Activated naive CD8-positive, alpha-beta T cell treated with anti-CD3 and anti-CD28 coated beads for 36 hours (primary cell): ENCODE measurements around the gene ZFP69. TPM values are rescaled to one million over a fixed set of nuclear protein-coding genes. Genes with fewer than 3 reads are reported as not detected.
"Not testable (repeated sequence)": the region's sequence is repeated elsewhere in the genome, so short reads cannot be mapped to it uniquely, and the experiment has no call there.

ENCODE experiments used
- DNase-seq: peaks from one replicate; pipeline ENCODE4 v3.0.0; 2021
- H3K27ac Mint-ChIP-seq: one replicate; pipeline ENCODE4 v1.8.0; 2022; ENCODE audit warnings: mild to moderate bottlenecking, moderate library complexity, mixed read lengths
- H3K27me3 Mint-ChIP-seq: one replicate; pipeline ENCODE4 v1.8.0; 2022; ENCODE audit warnings: mild to moderate bottlenecking, mixed read lengths
- H3K36me3 Mint-ChIP-seq: one replicate; pipeline ENCODE4 v1.8.0; 2021; ENCODE audit warnings: mild to moderate bottlenecking, mixed read lengths
- H3K4me1 Mint-ChIP-seq: one replicate; pipeline ENCODE4 v1.8.0; 2021; ENCODE audit warnings: mixed read lengths
- H3K4me3 Mint-ChIP-seq: one replicate; pipeline ENCODE4 v1.8.0; 2022; ENCODE audit warnings: mild to moderate bottlenecking, moderate library complexity, mixed read lengths
- H3K9me3 Mint-ChIP-seq: one replicate; pipeline ENCODE4 v1.8.0; 2022; ENCODE audit warnings: mixed read lengths
- total RNA-seq, 2 experiments: library from RNA; stranded (reverse); gene quantifications; one replicate each; pipeline ENCODE4 v1.2.3, GENCODE V29; 2021

The ZFP69 gene
- total RNA-seq, 2 experiments from 2014 or later = 4.2 to 4.6 TPM

DNA sequence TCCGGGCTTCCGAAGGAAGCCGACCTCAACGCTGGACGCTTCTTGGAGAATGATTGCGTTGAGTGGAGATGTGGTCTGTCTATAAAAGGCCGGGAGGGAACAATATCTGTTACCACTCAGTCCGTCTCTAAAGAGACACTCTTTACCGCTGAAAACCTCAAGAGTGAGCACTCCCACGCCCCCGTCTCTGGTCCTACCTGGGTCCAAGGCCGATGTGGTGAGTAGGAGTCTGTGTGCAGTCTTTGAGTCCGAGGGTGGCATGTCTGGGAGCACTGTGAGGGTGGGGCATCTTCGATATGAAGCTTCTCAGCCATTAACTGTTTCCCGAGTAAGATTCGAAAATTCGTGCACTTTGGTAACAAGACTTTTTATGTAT lies 576 bp downstream of the ZFP69 start:
- H3K36me3 Mint-ChIP-seq = peaks cover 53% of the 10 kb centered on the region

DNA sequence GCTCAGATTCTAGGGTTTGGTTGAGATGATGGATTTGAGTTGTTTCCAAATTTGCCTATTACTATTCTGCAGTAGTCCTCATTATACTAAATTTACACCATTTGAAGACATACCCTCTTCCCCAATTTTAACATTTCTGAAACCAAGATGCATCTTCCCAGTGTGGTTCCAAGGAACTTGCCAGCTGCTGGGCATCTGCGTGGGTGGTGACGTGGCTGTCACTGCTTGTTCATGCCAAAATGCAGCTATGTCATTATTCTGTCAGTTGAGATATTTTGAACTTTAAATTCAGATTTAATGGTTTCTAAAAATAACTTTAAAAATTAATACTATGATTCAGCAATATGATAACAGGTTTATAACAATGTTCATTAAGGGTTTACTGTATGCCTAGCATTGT lies 1.2 kb downstream of the ZFP69 start:
- Mint-ChIP-seq H3K27ac (peak overlapping the region; percentile 71), H3K36me3 (peaks cover 54% of the 10 kb centered on the region), H3K9me3 (peaks cover 50% of the 10 kb centered on the region), H3K4me3 (peak overlapping the region; percentile 86), H3K4me1 (peaks cover 14% of the 10 kb centered on the region), H3K27me3 (no peaks in the 10 kb centered on the region)
- no peak for DNase-seq

More for the DNA sequence above, 576 bp downstream of the ZFP69 start:
- Mint-ChIP-seq H3K4me3 (peak overlapping the region; percentile 86), H3K9me3 (peaks cover 53% of the 10 kb centered on the region), H3K4me1 (peaks cover 14% of the 10 kb centered on the region), H3K27me3 (no peaks in the 10 kb centered on the region), H3K27ac (peak overlapping the region; percentile 71)
- DNase-seq = peak; percentile 14

DNA sequence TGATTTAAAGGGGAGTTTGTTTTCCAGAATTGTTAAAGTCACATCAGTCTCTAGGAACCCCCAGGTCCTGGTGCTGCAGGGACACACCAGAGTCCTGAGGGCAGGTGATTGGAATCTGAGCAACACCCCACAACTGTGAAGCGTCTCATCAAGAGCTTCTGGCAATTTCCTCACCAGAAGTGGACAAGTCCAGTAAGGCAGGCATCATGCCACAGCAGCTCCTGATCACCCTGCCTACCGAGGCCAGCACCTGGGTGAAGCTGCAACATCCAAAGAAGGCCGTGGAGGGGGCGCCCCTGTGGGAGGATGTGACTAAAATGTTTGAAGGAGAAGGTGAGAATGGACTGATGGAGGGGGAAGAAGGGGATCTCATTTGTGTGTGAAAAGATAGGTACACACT lies 2.1 kb downstream of the ZFP69 start:
- no peaks in the 10 kb centered on the region for H3K27me3 Mint-ChIP-seq
- DNase-seq = no peak
- H3K9me3 Mint-ChIP-seq = peaks cover 50% of the 10 kb centered on the region
- peaks cover 14% of the 10 kb centered on the region for H3K4me1 Mint-ChIP-seq
- no peak overlapping the region for H3K27ac Mint-ChIP-seq
- no peak overlapping the region for H3K4me3 Mint-ChIP-seq
- H3K36me3 Mint-ChIP-seq = peaks cover 61% of the 10 kb centered on the region

DNA sequence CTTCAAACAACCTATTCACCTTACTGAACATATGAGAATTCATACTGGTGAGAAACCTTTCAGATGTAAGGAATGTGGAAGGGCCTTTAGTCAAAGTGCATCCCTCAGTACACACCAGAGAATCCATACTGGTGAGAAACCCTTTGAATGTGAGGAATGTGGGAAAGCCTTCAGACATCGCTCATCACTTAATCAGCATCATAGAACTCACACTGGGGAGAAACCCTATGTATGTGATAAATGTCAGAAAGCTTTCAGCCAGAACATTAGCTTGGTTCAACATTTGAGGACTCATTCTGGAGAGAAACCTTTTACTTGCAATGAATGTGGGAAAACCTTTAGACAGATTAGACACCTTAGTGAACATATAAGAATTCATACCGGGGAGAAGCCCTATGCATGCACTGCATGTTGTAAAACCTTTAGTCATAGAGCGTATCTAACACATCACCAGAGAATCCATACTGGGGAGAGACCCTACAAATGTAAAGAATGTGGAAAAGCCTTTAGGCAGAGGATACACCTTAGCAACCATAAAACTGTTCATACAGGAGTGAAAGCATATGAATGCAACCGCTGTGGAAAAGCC lies 18.3 kb downstream of the ZFP69 start:
- Mint-ChIP-seq H3K9me3 (peaks cover 57% of the 10 kb centered on the region), H3K4me1 (peaks cover 3% of the 10 kb centered on the region), H3K27ac (no peak overlapping the region), H3K4me3 (no peak overlapping the region), H3K27me3 (no peaks in the 10 kb centered on the region), H3K36me3 (peaks cover 84% of the 10 kb centered on the region)
- no peak for DNase-seq

DNA sequence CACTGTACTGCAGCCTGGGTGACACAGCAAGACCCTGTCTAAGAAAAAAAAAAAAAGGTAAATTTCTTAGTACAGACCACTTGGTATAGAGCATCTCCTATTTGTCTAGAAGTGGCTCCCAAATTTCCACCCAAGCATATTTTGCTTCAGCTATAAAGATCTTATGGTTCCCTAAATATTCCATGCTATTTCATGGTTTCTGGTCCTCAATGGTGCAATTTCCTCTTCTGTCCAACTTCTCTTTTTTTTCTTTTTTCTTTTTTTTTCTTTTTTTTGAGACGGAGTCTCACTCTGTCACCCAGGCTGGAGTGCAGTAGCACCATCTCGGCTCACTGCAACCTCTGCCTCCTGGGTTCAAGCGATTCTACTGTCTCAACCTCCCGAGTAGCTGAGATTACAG lies 25.6 kb downstream of the ZFP69 start:
- not testable (repeated sequence) for H3K4me1 Mint-ChIP-seq, DNase-seq, H3K27me3 Mint-ChIP-seq, H3K27ac Mint-ChIP-seq, H3K4me3 Mint-ChIP-seq
- peaks cover 84% of the 10 kb centered on the region for H3K36me3 Mint-ChIP-seq
- peaks cover 58% of the 10 kb centered on the region for H3K9me3 Mint-ChIP-seq

DNA sequence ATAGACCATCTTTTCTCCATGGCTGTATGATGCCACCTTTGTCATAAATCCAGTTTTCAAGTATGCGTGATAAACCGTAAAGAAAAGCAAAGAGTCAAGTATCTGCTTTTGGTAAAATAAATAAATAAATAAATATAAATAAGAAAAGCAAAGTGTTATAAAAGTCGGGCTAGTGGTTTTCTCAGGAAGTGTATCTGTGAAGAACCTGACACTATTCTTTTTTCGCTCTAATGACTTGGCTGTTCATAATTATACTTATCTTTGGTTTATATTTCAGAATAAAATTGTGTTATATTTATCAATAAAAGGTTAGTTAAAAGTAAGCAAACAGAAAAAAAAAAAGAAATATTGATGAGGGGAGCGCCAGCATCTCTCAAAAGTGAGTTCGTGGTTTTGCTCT lies 30.9 kb downstream of the ZFP69 start:
- no peak for DNase-seq
- Mint-ChIP-seq H3K27ac (peak overlapping the region; percentile 86), H3K27me3 (no peaks in the 10 kb centered on the region), H3K36me3 (peaks cover 80% of the 10 kb centered on the region), H3K9me3 (peaks cover 42% of the 10 kb centered on the region), H3K4me3 (peak overlapping the region; percentile 86), H3K4me1 (peaks cover 13% of the 10 kb centered on the region)

DNA sequence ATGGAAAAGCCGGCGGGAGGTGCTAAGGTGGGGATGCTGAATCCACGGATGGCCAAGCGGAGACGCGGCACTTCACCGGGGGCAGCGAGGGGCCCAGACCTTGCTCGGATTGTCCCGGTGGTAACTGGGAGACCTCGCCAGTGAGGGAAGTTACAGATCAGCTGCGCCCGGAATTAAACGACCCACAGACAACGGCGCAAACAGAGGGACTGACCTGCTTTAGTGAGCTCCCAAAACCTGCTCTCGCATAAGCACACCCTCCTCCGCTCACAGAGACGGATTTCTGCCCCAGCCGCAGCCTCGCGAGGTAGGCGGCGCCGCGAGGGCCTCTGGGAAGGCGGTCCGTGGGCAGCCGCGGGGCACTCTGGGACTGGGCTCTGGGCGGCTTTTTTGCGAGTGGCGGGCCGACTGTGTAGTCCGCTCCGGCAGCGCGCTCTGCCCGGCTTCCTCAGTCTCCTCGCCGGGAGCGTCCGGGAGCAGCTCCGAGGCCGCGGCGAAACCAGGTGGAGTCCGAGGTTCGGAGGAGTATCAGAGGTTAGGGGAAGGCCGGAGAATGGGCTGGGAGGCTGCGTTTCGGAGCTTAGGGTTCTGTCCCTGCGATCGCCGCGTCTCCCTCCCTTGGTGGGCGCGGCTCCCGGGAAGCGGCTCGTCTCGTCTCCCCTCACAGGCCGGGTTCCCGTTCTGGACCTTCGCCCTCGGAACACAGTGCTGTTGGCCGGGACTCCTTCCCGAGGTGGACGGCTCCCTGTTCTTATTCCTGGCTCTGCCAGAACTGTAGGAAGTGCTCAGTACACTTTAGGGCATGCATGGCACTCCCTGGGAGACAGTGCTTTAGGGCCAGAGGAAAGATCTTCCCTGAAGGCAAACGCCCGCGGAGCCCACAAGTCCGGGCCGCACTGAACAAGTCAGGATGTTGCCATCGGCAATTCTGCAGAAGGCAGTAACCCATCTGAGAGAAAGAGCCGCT lies 31.6 kb downstream of the ZFP69 start, which contains the start of gene EXO5:
EXO5 (plus strand) TSS at position 393 of the 967 bp plus-strand sequence. CDS start 5,778 bp downstream, outside the sequence.
- Mint-ChIP-seq H3K27ac (peak within 1 kb of the TSS; percentile 86), H3K36me3 (peaks cover 74% of the 10 kb centered on the region), H3K4me1 (peaks cover 13% of the 10 kb centered on the region), H3K9me3 (peaks cover 38% of the 10 kb centered on the region), H3K4me3 (peak within 1 kb of the TSS; percentile 86), H3K27me3 (no peaks in the 10 kb centered on the region)
- peak; percentile 90 for DNase-seq

DNA sequence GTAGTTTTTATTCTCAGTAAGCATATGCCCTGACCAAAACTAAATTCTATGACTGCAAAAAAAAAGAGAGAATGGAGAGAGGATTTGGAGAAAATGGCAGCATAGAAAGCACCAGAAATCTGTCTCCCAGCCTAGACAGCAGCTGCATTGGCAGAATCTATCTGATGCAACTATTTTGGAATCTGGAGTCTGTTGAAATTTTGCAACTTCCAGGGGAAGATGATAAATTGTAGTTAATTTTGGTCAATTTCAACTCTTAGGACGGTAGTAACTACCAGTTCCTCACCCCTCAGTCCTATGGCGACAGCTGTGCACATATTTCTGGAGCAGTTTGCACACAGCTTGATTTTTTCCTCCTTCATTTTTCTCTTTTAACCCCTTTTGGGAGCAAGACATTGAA lies 42.4 kb downstream of the ZFP69 start:
- peaks cover 53% of the 10 kb centered on the region for H3K9me3 Mint-ChIP-seq
- no peak overlapping the region for H3K27ac Mint-ChIP-seq
- H3K27me3 Mint-ChIP-seq = no peaks in the 10 kb centered on the region
- no peaks in the 10 kb centered on the region for H3K4me1 Mint-ChIP-seq
- no peak for DNase-seq
- no peak overlapping the region for H3K4me3 Mint-ChIP-seq
- H3K36me3 Mint-ChIP-seq = peaks cover 47% of the 10 kb centered on the region

DNA sequence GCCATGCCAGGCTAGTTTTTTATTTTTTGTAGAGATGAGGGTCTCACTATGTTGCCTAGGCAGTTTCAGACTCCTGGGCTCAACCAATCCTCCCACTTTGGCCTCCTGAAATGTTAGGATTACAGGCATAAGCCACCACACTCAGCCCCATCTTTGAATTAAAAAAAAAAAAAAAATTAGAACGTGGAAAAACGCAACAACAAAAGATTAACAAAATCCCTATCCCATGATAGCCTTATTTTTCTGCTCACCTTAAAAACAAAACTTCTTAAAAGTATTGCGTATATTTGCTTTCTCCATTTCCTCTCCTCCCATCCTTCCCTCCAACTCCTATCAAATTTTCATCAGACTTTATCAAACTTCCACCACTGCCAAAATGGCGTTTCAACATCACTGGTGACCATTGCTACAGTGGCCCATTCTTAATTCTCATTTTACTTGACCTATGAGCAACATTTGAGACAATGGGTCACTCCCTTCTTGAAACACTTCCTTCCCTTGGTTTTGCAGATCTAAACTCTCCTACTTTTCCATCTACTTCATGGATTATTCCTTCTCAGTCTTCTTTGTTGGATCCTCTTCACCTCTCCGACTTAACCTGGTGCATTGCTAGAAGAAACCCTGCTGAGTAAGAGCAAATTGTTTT lies 53.8 kb downstream of the ZFP69 start:
- Mint-ChIP-seq H3K36me3 (peaks cover 16% of the 10 kb centered on the region), H3K27me3 (peaks cover 10% of the 10 kb centered on the region), H3K9me3 (peaks cover 12% of the 10 kb centered on the region), H3K4me1 (peaks cover 17% of the 10 kb centered on the region), H3K4me3 (peak overlapping the region; percentile 99), H3K27ac (peak overlapping the region; percentile 93)
- DNase-seq = no peak

DNA sequence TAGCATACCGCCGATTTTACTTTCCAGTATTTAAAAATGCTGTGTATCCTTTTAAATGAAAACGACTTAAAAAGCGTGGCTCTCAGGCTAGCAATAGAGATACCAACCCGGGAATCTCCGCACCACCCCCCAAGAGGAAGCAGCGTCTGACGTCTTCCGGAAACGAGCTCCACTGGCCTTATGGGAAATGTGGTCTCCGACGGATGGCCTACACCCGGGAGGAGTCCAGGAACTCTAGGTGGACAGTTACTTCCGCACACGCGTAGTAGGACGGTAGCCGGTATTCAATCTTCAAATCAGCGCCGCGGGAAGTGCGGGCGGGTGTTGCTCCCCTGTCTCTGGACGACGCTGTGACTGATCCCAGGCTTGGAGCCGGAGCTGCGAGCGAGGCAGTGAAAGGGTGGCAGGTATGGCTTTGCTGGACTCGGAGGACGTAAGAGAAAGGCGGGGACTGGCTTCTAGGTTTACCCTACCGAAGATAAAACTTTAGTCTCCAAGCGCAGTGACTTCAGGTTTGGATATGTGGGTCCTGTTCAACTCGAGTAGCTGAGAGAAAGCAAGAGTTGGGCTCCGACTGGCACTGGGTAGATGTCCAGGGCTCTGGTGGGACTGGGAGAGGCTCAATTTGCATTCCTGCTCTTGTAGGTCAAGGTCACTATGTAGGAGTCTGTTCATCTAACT lies 54.4 kb downstream of the ZFP69 start, which contains the start of gene ZNF684:
ZNF684 (plus strand) TSS at position 257 of the 681 bp plus-strand sequence. CDS start 1,530 bp downstream, outside the sequence.
- Mint-ChIP-seq H3K27me3 (peaks cover 7% of the 10 kb centered on the region), H3K9me3 (peaks cover 8% of the 10 kb centered on the region), H3K27ac (peak within 1 kb of the TSS; percentile 93), H3K4me3 (peak within 1 kb of the TSS; percentile 99), H3K4me1 (peaks cover 17% of the 10 kb centered on the region), H3K36me3 (peaks cover 17% of the 10 kb centered on the region)
- DNase-seq = peak; percentile 82

DNA sequence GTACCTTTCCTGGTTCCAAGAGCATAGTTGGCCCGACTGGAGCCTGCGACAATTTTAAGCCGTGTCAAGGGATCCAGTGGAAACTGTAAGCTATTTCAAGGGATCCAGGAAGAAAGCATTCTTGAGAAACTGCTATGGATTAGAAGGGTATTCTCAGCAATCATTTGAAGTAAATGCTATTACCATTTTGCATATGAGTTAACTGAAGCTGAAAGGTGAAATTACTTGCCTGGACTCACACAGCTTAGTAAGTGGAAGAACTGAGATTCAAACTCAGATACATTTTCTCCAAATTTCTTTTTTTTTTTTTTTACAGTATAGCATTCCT lies 54.9 kb downstream of the ZFP69 start:
- peaks cover 17% of the 10 kb centered on the region for H3K4me1 Mint-ChIP-seq
- H3K27ac Mint-ChIP-seq = peak overlapping the region; percentile 93
- peaks cover 20% of the 10 kb centered on the region for H3K36me3 Mint-ChIP-seq
- peak overlapping the region; percentile 99 for H3K4me3 Mint-ChIP-seq
- H3K9me3 Mint-ChIP-seq = peaks cover 8% of the 10 kb centered on the region
- H3K27me3 Mint-ChIP-seq = peaks cover 7% of the 10 kb centered on the region
- no peak for DNase-seq

DNA sequence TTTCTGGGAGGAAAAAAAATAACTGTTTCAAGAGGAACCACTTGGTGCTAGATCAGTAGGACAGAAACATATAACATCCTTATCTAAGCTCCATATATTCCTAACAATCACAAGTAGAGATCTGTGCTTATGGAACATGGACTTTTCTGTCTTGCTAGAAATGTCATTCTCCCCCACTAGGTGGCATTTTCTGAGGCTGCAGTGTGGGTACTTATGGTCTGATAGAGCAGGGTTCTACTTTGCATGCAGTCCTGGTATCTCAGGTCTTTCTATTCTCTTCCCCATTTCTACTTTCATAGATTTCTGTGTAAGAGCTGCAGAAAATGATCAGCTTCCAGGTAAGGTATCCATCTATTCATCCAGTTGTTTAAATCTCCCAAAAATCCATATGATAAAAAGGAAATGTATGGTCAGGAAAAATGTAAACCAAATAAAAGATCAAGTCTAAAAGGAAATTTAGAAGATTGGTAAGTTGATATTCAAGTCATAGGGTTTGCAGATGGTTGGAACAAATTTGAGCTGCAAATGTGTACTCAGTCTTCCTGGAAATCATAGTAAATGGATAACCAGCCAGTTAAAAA lies 55.8 kb downstream of the ZFP69 start:
- Mint-ChIP-seq H3K4me3 (peak overlapping the region; percentile 99), H3K27ac (no peak overlapping the region), H3K36me3 (peaks cover 24% of the 10 kb centered on the region), H3K4me1 (peaks cover 17% of the 10 kb centered on the region), H3K27me3 (no peaks in the 10 kb centered on the region), H3K9me3 (peaks cover 5% of the 10 kb centered on the region)
- DNase-seq = peak; percentile 15

DNA sequence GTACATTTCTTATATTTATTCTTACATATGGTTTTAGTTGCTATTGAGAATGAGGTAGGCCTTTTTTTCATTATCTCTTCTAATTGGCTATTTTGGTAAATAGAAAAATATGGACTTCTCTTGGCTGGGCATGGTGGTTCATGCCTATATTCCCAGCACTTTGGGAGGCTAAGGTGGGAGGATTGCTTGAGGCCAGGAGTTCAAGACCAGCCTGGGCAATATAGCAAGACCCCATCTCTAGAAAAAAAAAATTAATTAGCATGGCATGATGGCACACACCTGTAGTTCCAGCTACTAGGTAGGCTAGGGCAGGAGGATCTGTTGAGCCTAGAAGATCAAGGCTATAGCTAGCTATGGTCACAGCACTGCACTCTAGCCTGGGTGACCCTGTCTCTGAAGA lies 57.5 kb downstream of the ZFP69 start:
- no peak overlapping the region for H3K4me3 Mint-ChIP-seq
- no peak for DNase-seq
- no peaks in the 10 kb centered on the region for H3K27me3 Mint-ChIP-seq
- H3K9me3 Mint-ChIP-seq = peaks cover 5% of the 10 kb centered on the region
- H3K36me3 Mint-ChIP-seq = peaks cover 27% of the 10 kb centered on the region
- peaks cover 17% of the 10 kb centered on the region for H3K4me1 Mint-ChIP-seq
- H3K27ac Mint-ChIP-seq = no peak overlapping the region

DNA sequence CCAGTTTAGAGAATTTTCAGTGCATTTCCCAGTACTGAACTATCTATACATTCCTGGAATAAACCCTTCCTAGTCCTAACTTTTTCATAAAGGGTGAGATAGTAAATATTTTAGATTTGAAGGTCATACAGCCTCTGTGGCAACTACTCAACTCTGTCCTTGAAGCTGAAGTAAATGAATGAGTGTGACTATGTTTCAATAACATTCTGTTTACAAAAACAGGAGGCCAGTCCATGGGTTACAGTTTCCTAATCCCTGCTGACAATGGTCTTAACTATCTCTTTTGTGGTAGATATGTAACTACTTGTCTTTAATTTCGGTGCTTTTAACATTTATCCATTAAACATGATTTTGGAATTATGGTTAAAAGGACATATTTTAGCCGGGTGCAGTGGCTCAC lies 58.6 kb downstream of the ZFP69 start:
- Mint-ChIP-seq H3K36me3 (peaks cover 30% of the 10 kb centered on the region), H3K9me3 (peaks cover 5% of the 10 kb centered on the region), H3K4me1 (peaks cover 17% of the 10 kb centered on the region), H3K27ac (no peak overlapping the region), H3K27me3 (no peaks in the 10 kb centered on the region), H3K4me3 (no peak overlapping the region)
- no peak for DNase-seq
